ENCODE data around the gene COG7.
"Not testable (repeated sequence)": the region's sequence is repeated elsewhere in the genome, so short reads cannot be mapped to it uniquely, and the experiment has no call there.

The COG7 gene

DNA sequence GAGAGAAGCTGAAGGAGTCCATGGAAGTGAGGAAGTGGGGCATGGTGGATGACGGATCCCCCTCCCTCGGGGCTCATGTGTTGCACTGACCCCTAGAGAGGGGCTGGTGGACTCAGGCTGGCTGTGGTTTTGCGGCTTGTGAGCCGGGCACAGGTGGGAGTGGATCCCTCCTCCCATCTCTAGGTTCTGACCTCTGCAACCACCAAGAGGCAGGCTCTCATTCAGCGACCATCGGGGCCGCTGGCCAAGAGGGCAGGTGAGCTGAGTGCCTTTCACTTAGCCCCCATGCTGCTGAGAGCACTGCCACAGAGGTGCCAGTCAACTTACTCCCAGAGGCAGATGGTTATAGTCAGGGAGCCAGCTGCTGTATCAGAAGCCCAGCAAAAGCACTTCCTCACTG is 83.6 kb downstream of the COG7 start:
- no peak overlapping the region for H3K4me3 ChIP-seq (ENCODE audit: low read length)
- H3K4me1 ChIP-seq (ENCODE audit: low read length): peaks cover 15% of the 10 kb centered on the region
- no peaks in the 10 kb centered on the region for H4K20me1 ChIP-seq (ENCODE audit: insufficient read depth, low read length)
- no peak overlapping the region for H3K4me2 ChIP-seq (ENCODE audit: low read length)
- no peak overlapping the region for H3K9ac ChIP-seq (ENCODE audit: low read length)
- TF ChIP-seq, protein P1, sequence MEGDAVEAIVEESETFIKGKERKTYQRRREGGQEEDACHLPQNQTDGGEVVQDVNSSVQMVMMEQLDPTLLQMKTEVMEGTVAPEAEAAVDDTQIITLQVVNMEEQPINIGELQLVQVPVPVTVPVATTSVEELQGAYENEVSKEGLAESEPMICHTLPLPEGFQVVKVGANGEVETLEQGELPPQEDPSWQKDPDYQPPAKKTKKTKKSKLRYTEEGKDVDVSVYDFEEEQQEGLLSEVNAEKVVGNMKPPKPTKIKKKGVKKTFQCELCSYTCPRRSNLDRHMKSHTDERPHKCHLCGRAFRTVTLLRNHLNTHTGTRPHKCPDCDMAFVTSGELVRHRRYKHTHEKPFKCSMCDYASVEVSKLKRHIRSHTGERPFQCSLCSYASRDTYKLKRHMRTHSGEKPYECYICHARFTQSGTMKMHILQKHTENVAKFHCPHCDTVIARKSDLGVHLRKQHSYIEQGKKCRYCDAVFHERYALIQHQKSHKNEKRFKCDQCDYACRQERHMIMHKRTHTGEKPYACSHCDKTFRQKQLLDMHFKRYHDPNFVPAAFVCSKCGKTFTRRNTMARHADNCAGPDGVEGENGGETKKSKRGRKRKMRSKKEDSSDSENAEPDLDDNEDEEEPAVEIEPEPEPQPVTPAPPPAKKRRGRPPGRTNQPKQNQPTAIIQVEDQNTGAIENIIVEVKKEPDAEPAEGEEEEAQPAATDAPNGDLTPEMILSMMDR (IDR thresholded peaks at IDR 0.05; ENCODE audit: low read depth, low read length): no peak
- no peak for TF ChIP-seq EZH2phosphoT487 (IDR thresholded peaks at IDR 0.05; ENCODE audit: low read depth)
- peaks cover 16% of the 10 kb centered on the region for H3K27me3 ChIP-seq (ENCODE audit: low read depth, low read length)
- no peak overlapping the region for H2AFZ ChIP-seq (ENCODE audit: low read depth, low read length)
- no peaks in the 10 kb centered on the region for H3K9me3 ChIP-seq (ENCODE audit: insufficient read depth, low read length)
- H3K79me2 ChIP-seq (ENCODE audit: low read length): no peaks in the 10 kb centered on the region
- no peak overlapping the region for H3K27ac ChIP-seq (ENCODE audit: low read length)
- H3K36me3 ChIP-seq (replicated peaks; ENCODE audit: low read depth, low read length): no peaks in the 10 kb centered on the region

DNA sequence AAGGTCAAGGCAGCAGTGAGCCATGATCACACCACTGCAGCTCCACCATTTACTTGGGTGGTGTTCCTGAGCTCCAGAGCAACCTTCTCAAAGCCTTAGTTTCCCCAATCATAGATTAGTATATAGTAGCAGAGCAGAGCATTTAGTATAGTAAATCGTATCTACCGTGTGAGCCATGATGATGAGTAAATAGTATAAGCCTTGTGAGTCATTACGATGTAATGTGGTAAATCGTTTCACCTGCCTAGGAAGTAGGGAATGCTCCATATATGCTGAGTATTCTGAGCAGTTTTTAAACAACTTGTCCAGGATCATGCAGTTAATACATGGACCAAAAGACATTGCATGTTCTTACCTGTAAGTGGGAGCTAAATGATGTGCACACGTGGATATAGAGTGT is 84.5 kb downstream of the COG7 start:
- Histone ChIP-seq H3K36me3 (replicated peaks; ENCODE audit: low read depth, low read length) (no peaks in the 10 kb centered on the region), H3K27ac (ENCODE audit: low read length) (no peak overlapping the region), H3K9me3 (ENCODE audit: insufficient read depth, low read length) (no peaks in the 10 kb centered on the region), H4K20me1 (ENCODE audit: insufficient read depth, low read length) (no peaks in the 10 kb centered on the region), H3K4me1 (ENCODE audit: low read length) (peaks cover 15% of the 10 kb centered on the region), H3K4me2 (ENCODE audit: low read length) (no peak overlapping the region), H2AFZ (ENCODE audit: low read depth, low read length) (no peak overlapping the region), H3K79me2 (ENCODE audit: low read length) (no peaks in the 10 kb centered on the region), H3K27me3 (ENCODE audit: low read depth, low read length) (peaks cover 16% of the 10 kb centered on the region), H3K9ac (ENCODE audit: low read length) (no peak overlapping the region), H3K4me3 (ENCODE audit: low read length) (no peak overlapping the region)
- no peak for TF ChIP-seq EZH2phosphoT487 (IDR thresholded peaks at IDR 0.05; ENCODE audit: low read depth)
- TF ChIP-seq, protein P1 (IDR thresholded peaks at IDR 0.05; ENCODE audit: low read depth, low read length): no peak

DNA sequence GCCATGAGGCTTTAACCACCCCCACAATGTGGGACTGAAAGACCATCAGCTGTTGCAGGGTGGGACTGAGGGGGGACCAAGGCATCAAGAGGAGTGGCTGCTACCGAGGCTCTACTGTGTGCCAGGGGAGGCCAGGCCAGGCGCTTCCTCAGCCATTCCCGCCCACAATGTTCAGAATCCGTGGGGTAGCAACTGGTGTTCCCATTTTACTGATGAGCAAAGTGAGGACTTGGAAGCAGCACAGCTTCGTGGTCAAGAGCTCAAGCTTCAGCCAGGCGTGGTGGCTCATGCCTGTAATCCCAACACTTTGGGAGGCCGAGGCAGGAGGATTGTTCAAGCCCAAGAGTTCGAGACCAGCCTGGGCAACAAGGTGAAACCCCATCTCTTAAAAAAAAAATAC is 85.0 kb downstream of the COG7 start:
- no peaks in the 10 kb centered on the region for H3K36me3 ChIP-seq (replicated peaks; ENCODE audit: low read depth, low read length)
- H3K4me1 ChIP-seq (ENCODE audit: low read length): peaks cover 15% of the 10 kb centered on the region
- no peak overlapping the region for H3K4me2 ChIP-seq (ENCODE audit: low read length)
- no peaks in the 10 kb centered on the region for H3K9me3 ChIP-seq (ENCODE audit: insufficient read depth, low read length)
- H3K27me3 ChIP-seq (ENCODE audit: low read depth, low read length): peaks cover 16% of the 10 kb centered on the region
- H3K9ac ChIP-seq (ENCODE audit: low read length): no peak overlapping the region
- H4K20me1 ChIP-seq (ENCODE audit: insufficient read depth, low read length): no peaks in the 10 kb centered on the region
- H3K79me2 ChIP-seq (ENCODE audit: low read length): no peaks in the 10 kb centered on the region
- H3K4me3 ChIP-seq (ENCODE audit: low read length): no peak overlapping the region
- H2AFZ ChIP-seq (ENCODE audit: low read depth, low read length): no peak overlapping the region
- no peak overlapping the region for H3K27ac ChIP-seq (ENCODE audit: low read length)
- TF ChIP-seq, protein P1 (IDR thresholded peaks at IDR 0.05; ENCODE audit: low read depth, low read length): no peak
- no peak for TF ChIP-seq EZH2phosphoT487 (IDR thresholded peaks at IDR 0.05; ENCODE audit: low read depth)

DNA sequence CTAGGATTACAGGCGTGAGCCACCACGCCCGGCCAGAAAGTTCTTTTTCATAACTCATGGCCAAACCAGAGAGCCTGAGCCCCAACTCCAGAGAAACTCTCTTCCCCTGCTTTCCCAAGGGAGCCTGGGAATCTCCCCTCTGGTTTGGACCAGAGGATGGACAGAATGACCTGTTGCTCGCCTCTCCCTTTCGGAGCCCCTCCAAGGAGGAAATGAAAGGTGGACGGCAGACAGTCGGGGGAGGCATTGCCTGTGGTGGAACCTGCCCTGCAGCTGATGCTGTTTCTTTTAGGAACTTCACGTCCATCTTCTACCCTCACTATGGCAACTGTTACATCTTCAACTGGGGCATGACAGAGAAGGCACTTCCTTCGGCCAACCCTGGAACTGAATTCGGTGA is 85.4 kb downstream of the COG7 start:
- Histone ChIP-seq H3K9me3 (ENCODE audit: insufficient read depth, low read length) (no peaks in the 10 kb centered on the region), H3K27me3 (ENCODE audit: low read depth, low read length) (peaks cover 16% of the 10 kb centered on the region), H3K9ac (ENCODE audit: low read length) (no peak overlapping the region), H3K4me1 (ENCODE audit: low read length) (peaks cover 15% of the 10 kb centered on the region), H3K27ac (ENCODE audit: low read length) (no peak overlapping the region), H3K36me3 (replicated peaks; ENCODE audit: low read depth, low read length) (no peaks in the 10 kb centered on the region), H3K4me2 (ENCODE audit: low read length) (no peak overlapping the region), H3K4me3 (ENCODE audit: low read length) (no peak overlapping the region), H4K20me1 (ENCODE audit: insufficient read depth, low read length) (no peaks in the 10 kb centered on the region), H2AFZ (ENCODE audit: low read depth, low read length) (no peak overlapping the region), H3K79me2 (ENCODE audit: low read length) (no peaks in the 10 kb centered on the region)
- no peak for TF ChIP-seq EZH2phosphoT487 (IDR thresholded peaks at IDR 0.05; ENCODE audit: low read depth)
- TF ChIP-seq, protein P1 (IDR thresholded peaks at IDR 0.05; ENCODE audit: low read depth, low read length): no peak

DNA sequence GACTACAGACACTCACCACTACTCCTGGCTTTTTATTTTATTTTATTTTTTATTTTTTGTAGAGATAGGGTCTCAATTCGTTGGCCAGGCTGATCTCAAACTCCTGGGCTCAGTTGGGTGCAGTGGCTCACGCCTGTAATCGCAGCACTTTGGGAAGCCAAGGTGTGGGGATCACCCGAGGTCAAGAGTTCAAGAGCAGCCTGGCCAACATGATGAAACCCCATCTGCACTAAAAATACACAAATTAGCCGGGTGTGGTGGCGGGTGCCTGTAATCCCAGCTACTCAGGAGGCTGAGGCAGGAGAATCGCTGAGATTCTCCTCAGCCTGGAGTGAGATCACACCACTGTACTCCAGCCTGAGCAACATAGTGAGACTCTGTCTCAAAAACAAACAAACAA is 86.6 kb downstream of the COG7 start:
- H4K20me1 ChIP-seq (ENCODE audit: insufficient read depth, low read length); H3K4me2 ChIP-seq (ENCODE audit: low read length); H2AFZ ChIP-seq (ENCODE audit: low read depth, low read length); H3K79me2 ChIP-seq (ENCODE audit: low read length); H3K4me1 ChIP-seq (ENCODE audit: low read length); H3K27ac ChIP-seq (ENCODE audit: low read length); H3K9me3 ChIP-seq (ENCODE audit: insufficient read depth, low read length); H3K4me3 ChIP-seq (ENCODE audit: low read length); H3K36me3 ChIP-seq (replicated peaks; ENCODE audit: low read depth, low read length); H3K9ac ChIP-seq (ENCODE audit: low read length): not testable (repeated sequence)
- H3K27me3 ChIP-seq (ENCODE audit: low read depth, low read length): peaks cover 16% of the 10 kb centered on the region
